Common myeloid progenitor, CD34-positive (primary cell): ENCODE measurements around the gene RAB25.
"Not testable (repeated sequence)": the region's sequence is repeated elsewhere in the genome, so short reads cannot be mapped to it uniquely, and the experiment has no call there.

Experiments
- CTCF ChIA-PET: fragments of 350-600 bp; sonication (Branson Sonifier 250); formaldehyde crosslinking; loops from one replicate; lab custom pipeline; 2021; ENCODE audit warnings: antibody characterized with exemption; lab: Charles Lee
- POLR2A ChIA-PET: fragments of 350-600 bp; sonication (Branson Sonifier 250); formaldehyde crosslinking; loops from one replicate; lab custom pipeline; 2021; ENCODE audit warnings: antibody characterized with exemption; lab: Charles Lee
- DNase-seq, 3 donors: peaks; one replicate each; pipeline versions ENCODE4 v3.0.0 to v3.0.0-alpha.2; 2013
- H3K27ac ChIP-seq, 2 experiments: 1 replicate in 1 of 2; 2 replicates in 1 of 2; pipeline ENCODE4 v1.7.0; 2013; ENCODE audit warnings: inconsistent platforms in 2 of 2, low read length in 2 of 2, mild to moderate bottlenecking in 2 of 2, low read depth in 1 of 2, moderate library complexity in 1 of 2; ENCODE audit not compliant: severe bottlenecking in 2 of 2, insufficient read depth in 1 of 2, poor library complexity in 1 of 2
- H3K27me3 ChIP-seq, 5 experiments: replicated peaks in 2 of 5; 1 replicate in 3 of 5; 2 replicates in 2 of 5; pipeline versions ENCODE4 v1.6.1 to v1.7.0; 2013; ENCODE audit warnings: low read length in 4 of 5, mild to moderate bottlenecking in 2 of 5, moderate library complexity in 2 of 5, inconsistent platforms in 1 of 5; ENCODE audit not compliant: insufficient read depth in 5 of 5, control insufficient read depth in 4 of 5
- H3K36me3 ChIP-seq, 4 experiments: 1 replicate in 2 of 4; 2 replicates in 2 of 4; pipeline versions ENCODE4 v1.6.1 to v1.7.0; 2013; ENCODE audit warnings: low read length in 3 of 4, control low read depth in 1 of 4, mild to moderate bottlenecking in 1 of 4; ENCODE audit not compliant: control insufficient read depth in 4 of 4, insufficient read depth in 4 of 4
- H3K4me1 ChIP-seq, 4 experiments: 1 replicate in 3 of 4; 2 replicates in 1 of 4; pipeline versions ENCODE4 v1.6.1 to v1.7.1; 2013; ENCODE audit warnings: low read length in 3 of 4, mild to moderate bottlenecking in 3 of 4, control low read depth in 1 of 4, inconsistent platforms in 1 of 4, moderate library complexity in 1 of 4; ENCODE audit not compliant: control insufficient read depth in 4 of 4, insufficient read depth in 4 of 4; ENCODE audit errors: control extremely low read depth in 1 of 4
- H3K4me3 ChIP-seq, 7 experiments: 1 replicate in 4 of 7; 2 replicates in 3 of 7; pipeline versions ENCODE4 v1.5.1 to v1.7.0; 2013; ENCODE audit warnings: mild to moderate bottlenecking in 7 of 7, low read length in 6 of 7, moderate library complexity in 6 of 7, inconsistent platforms in 2 of 7, low read depth in 2 of 7, control low read depth in 1 of 7; ENCODE audit not compliant: insufficient read depth in 4 of 7, control insufficient read depth in 1 of 7; ENCODE audit errors: extremely low read depth in 1 of 7
- H3K9me3 ChIP-seq, 5 experiments: 1 replicate in 4 of 5; 2 replicates in 1 of 5; pipeline versions ENCODE4 v1.6.1 to v1.7.1; 2013; ENCODE audit warnings: low read length in 4 of 5, mild to moderate bottlenecking in 2 of 5, inconsistent platforms in 1 of 5, low read depth in 1 of 5, moderate library complexity in 1 of 5; ENCODE audit not compliant: control insufficient read depth in 4 of 5, insufficient read depth in 2 of 5; ENCODE audit errors: control extremely low read depth in 1 of 5
- WGBS: methylation state at CpG from one replicate; pipeline ENCODE4 v1.1.5; 2013; ENCODE audit not compliant: insufficient coverage; 5-methylcytosine and 5-hydroxymethylcytosine counted together

The RAB25 gene

GRCh38 chr1:156065212-156065611 is 4.3 kb downstream of the RAB25 start:
- no peak for DNase-seq
- ChIA-PET CTCF (interaction anchor here (0.8 to 3.4 kb wide), 19 partner anchors 8 to 157 kb away, joined by 3 to 18 read pairs (median 4); no protein-coding TSS in a partner anchor), POLR2A (no interaction called here)
- H3K36me3 ChIP-seq, result no peaks in the 10 kb centered on the region
- 95% methylated on average over 2 of the region's 3 CpGs for WGBS
- no peak overlapping the region for H3K27ac ChIP-seq
- no peaks in the 10 kb centered on the region for H3K27me3 ChIP-seq
- H3K9me3 ChIP-seq, result no peaks in the 10 kb centered on the region
- peaks cover 0 to 8% (median 4%) of the 10 kb centered on the region in 4 experiments for H3K4me1 ChIP-seq
- H3K4me3 ChIP-seq, result no peak overlapping the region

- no peak overlapping the region for H3K4me3 ChIP-seq
- 69% methylated on average over 10 of the region's 16 CpGs for WGBS
- ChIA-PET CTCF (interaction anchor here (0.8 to 3.4 kb wide), 27 partner anchors 9 to 268 kb away, joined by 3 to 18 read pairs (median 4); partner anchors contain the start of gene SSR2), POLR2A (interaction anchor here (1.2 kb wide), 1 partner anchor 13 kb away, joined by 4 read pairs; the partner anchor contains the start of gene UBQLN4)
- no peaks in the 10 kb centered on the region for H3K27me3 ChIP-seq
- no peak for DNase-seq
- no peaks in the 10 kb centered on the region for H3K9me3 ChIP-seq
- H3K36me3 ChIP-seq, result no peaks in the 10 kb centered on the region
- no peak overlapping the region for H3K27ac ChIP-seq
- H3K4me1 ChIP-seq, result peaks cover 0 to 11% (median 4%) of the 10 kb centered on the region in 4 experiments
These were observed 4.9 kb downstream of the RAB25 start for GRCh38 chr1:156065871-156066270.

- ChIA-PET POLR2A (no interaction called here), CTCF (interaction anchor here (0.9 to 3.3 kb wide), 9 partner anchors 9 to 133 kb away, joined by 3 to 18 read pairs (median 6); partner anchors contain the start of genes KHDC4 and SSR2)
- no peak overlapping the region for H3K4me3 ChIP-seq
- DNase-seq, result no peak
- no peak overlapping the region for H3K27ac ChIP-seq
- H3K27me3 ChIP-seq, result no peaks in the 10 kb centered on the region
- 83% methylated on average over 1 of the region's 2 CpGs for WGBS
- H3K9me3 ChIP-seq, result no peaks in the 10 kb centered on the region
- no peaks in the 10 kb centered on the region for H3K36me3 ChIP-seq
- H3K4me1 ChIP-seq, result peaks cover 0 to 11% (median 4%) of the 10 kb centered on the region in 4 experiments
These were observed 6.3 kb downstream of the RAB25 start for GRCh38 chr1:156067262-156067661.

GRCh38 chr1:156069490-156070455 is 8.8 kb downstream of the RAB25 start:
- DNase-seq, result no peak
- H3K27ac ChIP-seq, result no peak overlapping the region
- POLR2A ChIA-PET, result no interaction called here
- CTCF ChIA-PET, result interaction anchor here (0.8 to 1.3 kb wide), 3 partner anchors 16 to 20 kb away, joined by 3 to 4 read pairs (median 3); partner anchors contain the start of genes LAMTOR2 and UBQLN4
- H3K9me3 ChIP-seq, result no peaks in the 10 kb centered on the region
- H3K27me3 ChIP-seq, result no peaks in the 10 kb centered on the region
- no peaks in the 10 kb centered on the region for H3K36me3 ChIP-seq
- no peak overlapping the region for H3K4me3 ChIP-seq
- peaks cover 0 to 11% (median 4%) of the 10 kb centered on the region in 4 experiments for H3K4me1 ChIP-seq
- 97% methylated on average over 3 of the region's 3 CpGs for WGBS

GRCh38 chr1:156070548-156070947 is 9.6 kb downstream of the RAB25 start:
- 46% methylated on average over 3 of the region's 4 CpGs for WGBS
- ChIA-PET POLR2A (no interaction called here), CTCF (interaction anchor here (0.8 to 1.3 kb wide), 2 partner anchors 16 to 59 kb away, joined by 3 to 4 read pairs; partner anchors contain the start of gene LAMTOR2)
- DNase-seq, result no peak
- Histone ChIP-seq H3K27me3 (no peaks in the 10 kb centered on the region), H3K4me3 (no peak overlapping the region), H3K36me3 (no peaks in the 10 kb centered on the region), H3K27ac (no peak overlapping the region), H3K4me1 (peaks cover 0 to 17% (median 9%) of the 10 kb centered on the region in 4 experiments), H3K9me3 (no peaks in the 10 kb centered on the region)

GRCh38 chr1:156071332-156071816 is 10.4 kb downstream of the RAB25 start:
- POLR2A ChIA-PET, H3K36me3 ChIP-seq, H3K27ac ChIP-seq, DNase-seq, H3K4me3 ChIP-seq, H3K27me3 ChIP-seq, H3K9me3 ChIP-seq: not testable (repeated sequence)
- H3K4me1 ChIP-seq, result peaks cover 0 to 24% (median 16%) of the 10 kb centered on the region in 4 experiments
- WGBS, result 100% methylated on average over 4 of the region's 7 CpGs
- CTCF ChIA-PET, result interaction anchor here (1.0 to 1.3 kb wide), 3 partner anchors 46 to 133 kb away, joined by 3 to 5 read pairs (median 4); no protein-coding TSS in a partner anchor
